Measurements from ENCODE around the gene NT5C1A.
A peak's percentile ranks its signal among the peaks of the same experiment; 100 is the strongest.

NT5C1A gene

GRCh38 chr1:39635871-39636210 lies 36.1 kb downstream of the NT5C1A start:
- DNase-seq (ENCODE audit: low read depth) = no peak

GRCh38 chr1:39635205-39635870 lies 36.6 kb downstream of the NT5C1A start:
- DNase-seq (ENCODE audit: low read depth) = no peak

GRCh38 chr1:39633422-39633821 lies 38.5 kb downstream of the NT5C1A start:
- DNase-seq (ENCODE audit: low read depth) = no peak

DNA sequence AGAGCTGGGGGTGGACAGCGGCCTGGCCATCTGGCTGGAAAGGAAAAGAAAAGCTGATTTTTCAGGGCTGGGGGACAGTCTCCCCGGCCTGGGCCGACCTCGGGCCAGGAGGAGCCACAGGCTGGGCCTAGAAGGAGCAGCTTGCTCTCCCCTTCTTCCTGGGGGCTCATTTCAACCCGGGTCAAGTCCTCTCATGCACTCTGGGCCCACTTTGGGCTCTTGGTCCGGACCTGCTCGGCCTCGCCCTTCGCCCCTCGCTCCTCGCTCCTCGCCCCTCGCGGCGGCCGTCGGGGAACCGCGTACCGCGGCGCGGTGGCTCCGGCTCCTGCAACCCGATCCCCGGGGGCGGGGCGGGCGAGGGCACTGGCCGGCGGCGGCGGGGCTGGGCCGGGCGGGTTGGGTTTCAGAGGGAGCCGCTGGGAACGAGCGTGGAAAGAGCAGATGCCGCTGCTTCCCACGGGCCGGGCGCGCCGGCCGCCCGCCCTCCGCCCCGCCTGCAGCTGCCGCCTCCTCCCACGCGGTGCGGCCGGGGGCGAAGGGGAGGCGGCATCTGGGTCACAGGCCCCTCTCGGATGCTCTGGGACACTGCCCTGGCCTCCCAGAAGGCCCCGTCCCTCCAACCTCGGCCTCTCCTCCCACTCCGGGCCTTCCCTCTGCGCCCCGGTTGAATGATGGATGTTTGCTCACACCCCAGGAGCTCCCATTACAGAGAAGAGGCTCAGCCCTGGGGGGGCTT lies 39.1 kb downstream of the NT5C1A start:
- DNase-seq (ENCODE audit: low read depth) = no peak

DNA sequence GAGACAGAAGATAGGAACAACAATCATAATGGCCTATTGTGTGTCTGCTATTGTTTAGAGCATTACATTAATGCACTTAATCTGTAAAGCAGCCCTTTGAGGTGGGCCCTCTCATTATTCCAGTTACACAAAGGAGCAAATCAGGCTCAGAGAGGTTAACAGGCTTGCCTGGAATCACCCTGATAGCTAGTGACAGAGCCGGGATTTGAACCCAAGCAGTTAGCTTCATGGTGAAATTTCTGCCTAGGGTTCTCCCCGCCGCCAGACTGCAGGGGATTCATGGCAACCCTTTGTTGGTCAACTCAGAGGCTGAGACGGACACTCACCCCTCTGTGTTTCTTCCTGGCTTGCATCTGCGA lies 39.6 kb downstream of the NT5C1A start:
- DNase-seq (ENCODE audit: low read depth) = no peak

DNA sequence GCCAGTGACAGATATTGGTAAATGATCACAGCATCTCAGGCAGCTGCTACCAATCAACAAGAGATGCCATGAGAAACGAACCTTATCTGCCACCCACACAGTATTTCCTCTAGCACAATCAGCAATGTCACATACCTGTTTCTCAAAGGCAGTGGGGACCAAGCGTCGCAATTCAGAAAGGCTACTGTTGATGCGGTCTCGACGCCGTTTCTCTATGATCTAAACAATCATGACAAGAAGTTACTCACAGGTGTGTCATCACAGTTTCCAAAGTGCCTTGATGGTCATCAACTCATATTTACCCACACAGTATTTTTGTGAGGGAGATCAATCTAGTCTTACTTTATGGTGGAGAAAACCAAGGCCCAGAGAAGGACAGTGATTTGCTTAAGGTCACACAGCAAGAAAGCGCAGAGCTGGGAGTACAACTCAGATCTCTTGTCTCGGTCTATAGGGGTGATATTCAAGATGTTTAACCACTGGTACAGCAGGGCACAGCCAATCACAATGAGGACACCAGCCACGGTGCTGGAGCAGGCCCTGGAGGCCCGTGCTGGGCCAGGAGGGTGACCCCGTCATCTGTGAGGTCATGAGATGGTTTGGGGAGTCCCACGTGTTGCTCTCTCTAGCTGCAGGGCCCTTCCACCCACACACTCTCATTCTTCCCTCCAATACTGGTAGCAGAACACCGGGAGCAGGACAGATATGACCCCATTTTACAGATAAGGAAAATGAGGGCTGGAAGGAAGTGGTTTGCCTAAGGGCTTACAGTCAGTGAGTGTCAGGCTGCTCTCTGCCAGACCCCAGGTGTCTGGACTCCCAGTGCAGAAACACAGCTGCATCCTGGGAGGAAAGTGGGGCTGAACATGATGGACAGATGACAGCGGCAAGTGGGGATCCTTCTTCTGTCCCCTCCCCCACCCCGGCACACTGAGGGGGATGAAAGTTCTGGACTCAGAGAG lies 40.3 kb downstream of the NT5C1A start:
- no peak for DNase-seq (ENCODE audit: low read depth)

GRCh38 chr1:39628807-39629350 lies 43.0 kb downstream of the NT5C1A start:
- no peak for DNase-seq (ENCODE audit: low read depth)

GRCh38 chr1:39626646-39627045 lies 45.3 kb downstream of the NT5C1A start:
- DNase-seq (ENCODE audit: low read depth) = no peak

DNA sequence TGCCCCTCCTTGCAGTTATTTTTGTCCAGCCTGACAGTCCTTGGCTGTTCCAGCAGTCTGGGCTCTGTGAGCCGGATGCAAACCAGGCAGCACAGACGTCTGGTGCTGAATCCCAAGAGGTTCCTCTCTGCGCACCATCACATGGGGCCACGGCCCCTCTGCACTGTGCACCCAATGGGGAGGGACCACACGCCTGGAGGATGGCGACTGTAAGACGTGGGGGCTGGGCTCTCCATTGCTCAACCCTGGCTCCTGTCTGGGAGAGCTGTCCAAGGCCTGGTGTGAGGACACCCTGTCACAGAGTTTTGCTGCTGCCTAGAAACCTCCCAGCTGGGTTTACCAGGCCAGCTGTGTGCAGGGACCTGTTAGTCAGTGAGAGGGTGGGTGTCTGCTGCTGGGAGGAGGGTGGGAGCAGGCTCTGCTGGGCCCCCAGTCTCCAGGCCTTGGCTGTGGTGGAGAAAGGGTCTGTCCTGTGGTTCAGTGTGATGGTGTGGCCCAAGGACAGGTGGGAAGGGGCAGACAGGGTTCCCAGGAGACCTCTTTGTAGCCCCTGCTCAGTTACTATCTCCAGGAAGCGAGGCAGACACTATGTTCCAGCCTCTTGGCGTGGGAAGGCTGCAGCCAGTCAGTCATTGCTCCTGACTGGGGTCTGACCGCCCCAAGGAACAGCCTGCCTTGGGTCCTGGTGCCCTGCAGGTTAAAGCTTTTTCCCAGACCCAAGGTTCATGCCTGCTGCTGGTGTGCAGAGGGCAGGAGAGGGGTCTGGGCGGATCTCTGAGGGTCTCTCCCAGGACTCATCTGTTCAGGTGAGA lies 46.2 kb downstream of the NT5C1A start:
- peak; percentile 16 for DNase-seq (ENCODE audit: low read depth)

GRCh38 chr1:39625009-39625408 lies 46.9 kb downstream of the NT5C1A start:
- no peak for DNase-seq (ENCODE audit: low read depth)

GRCh38 chr1:39623053-39623452 lies 48.9 kb downstream of the NT5C1A start:
- DNase-seq (ENCODE audit: low read depth) = no peak

GRCh38 chr1:39622427-39622826 lies 49.5 kb downstream of the NT5C1A start:
- DNase-seq (ENCODE audit: low read depth) = no peak

DNA sequence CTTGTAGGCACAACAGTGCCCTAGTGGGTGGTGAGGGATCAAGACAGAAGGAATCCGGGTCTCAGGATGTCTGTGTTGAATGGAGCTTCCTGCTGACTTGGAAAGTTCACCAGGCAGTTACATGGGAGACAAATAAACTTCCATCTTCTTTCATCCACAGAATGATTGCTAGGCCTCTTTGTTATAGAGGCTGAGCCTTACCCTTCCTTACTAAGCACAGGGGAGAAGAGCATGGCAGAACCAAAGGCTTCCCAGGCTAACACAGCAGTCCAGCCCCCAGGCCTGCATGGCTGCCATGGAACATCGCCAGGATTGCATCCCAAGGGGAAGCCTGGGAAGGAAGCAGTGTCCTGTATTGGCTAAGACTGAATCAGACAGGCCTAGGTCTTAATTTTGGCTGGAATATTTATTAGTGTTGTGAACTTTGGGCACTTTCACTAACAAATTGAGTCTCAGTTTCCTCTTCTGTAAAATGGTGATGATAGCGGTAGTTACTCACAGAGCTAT lies 51.2 kb downstream of the NT5C1A start:
- no peak for DNase-seq (ENCODE audit: low read depth)

DNA sequence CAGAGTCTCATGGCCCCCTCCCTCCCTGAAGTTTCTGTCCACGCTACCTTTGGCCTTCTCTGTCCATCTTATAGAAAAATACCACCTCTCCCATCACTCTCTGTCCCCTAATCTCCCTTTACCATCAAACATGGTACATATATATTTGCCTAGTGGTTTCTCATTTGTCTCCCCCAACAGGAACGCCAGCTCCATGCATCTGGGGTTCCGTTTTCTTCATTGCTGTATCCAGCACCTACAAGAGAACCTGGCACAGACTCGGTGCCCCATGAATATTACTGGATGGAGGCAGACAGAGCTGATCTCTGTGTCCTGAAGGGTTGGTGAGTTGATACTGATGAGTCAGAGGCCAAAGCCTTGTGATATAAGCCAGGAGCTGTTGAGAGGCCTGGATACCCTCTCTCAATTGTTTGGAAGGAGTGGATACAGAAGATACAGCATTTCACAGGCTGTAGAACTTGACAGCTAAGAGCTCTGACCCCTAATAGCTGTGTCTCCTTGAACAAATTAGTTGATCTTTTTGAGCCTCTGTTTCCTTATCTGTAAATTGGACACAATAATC lies 54.3 kb downstream of the NT5C1A start:
- DNase-seq (ENCODE audit: low read depth) = no peak

DNA sequence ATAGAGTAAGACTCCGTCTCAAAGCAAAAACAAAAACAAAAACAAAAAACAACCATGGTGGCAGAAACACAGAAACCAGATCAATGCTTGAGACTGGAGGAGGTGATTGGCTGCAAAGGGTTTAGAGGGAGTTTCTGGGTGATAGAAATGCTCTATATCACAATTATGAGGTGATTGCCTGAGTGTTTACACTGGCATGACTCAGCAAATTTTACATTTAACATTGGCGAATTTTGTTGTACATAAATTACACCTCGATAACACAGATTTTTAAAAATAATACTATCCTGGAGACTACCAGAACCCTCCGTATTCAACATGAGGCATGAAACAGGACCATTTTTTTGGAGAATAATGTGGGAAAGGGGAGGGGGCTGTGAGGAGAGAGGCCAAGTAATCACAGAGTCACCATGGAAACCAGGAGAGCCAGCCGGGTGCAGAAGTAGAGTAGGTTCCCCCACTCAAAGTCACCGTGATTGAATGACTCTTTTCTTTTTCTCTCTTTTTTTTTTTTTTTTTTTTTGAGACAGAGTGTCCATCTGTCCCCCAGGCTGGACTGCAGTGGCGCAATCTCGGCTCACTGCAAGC lies 56.7 kb downstream of the NT5C1A start:
- DNase-seq (ENCODE audit: low read depth) = no peak

DNA sequence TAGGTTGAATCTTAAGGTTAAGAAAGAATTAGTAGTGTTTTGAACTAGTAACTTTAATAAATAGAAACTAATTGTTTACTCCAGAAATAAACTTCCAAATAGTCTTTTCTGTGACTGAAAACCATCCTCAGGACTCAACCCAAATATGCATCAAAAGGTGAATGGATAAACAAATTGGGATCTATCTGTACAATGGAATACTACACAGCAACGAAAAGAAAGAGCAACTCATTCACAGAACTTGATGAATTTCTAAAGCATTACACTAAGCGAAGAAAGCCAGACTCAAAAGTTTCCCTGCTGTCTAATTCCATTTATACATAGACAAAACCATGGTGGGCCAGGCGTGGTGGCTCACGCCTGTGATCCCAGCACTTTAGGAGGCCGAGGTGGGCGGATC lies 57.4 kb downstream of the NT5C1A start:
- DNase-seq (ENCODE audit: low read depth) = no peak

DNA sequence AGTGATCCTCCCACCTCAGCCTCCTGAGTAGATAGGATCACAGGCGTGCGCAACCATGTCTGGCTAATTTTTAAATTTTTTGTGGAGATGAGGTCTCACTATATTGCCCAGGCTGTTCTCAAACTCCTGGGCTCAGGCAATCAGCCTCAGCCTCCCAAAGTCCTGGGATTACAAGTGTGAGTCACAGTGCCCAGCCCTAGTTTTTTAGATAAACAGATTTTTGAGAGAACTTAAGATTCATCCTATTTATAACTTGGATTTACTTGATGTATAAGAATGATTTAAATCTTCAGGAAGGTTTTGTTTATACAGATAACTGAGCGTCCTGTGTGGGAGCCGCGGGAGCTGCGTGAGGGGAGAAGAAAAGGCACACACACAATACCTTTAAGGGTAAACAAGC lies 58.7 kb downstream of the NT5C1A start:
- DNase-seq (ENCODE audit: low read depth) = no peak

DNA sequence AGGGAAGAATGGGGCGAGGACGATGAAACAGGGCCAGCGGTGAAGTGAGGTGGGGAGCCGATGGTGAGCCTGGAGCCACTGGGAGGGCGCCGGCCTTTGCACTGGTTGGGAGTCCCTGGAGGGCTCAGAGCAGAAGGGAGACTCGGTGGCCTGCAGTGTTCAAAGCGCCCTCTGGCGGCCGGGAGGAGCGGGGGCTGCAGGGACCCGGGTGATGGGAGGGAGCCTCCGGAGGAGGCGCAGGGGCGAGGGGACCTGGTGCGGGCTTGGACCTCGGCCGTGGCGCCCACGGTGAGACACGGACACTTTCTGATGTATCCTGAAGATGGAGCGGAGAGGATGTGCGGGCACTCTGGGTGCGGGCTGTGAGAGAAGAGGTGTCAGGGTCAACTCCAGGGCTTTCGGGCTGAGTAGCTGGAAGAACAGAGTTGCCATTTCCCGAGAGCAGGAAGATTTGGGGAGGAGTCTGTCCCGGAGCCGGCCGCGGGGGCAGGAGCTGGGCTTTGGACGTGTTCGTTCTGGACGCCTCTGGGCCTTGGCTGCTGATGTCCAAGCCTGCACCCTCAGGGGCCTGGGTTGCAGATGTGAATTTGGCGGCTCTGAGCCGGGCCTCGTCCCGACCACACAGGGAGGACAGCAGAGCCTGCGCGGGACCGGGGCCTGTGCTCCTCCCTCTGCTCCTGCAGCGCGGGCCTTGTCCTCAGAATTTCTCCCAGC lies 62.1 kb downstream of the NT5C1A start:
- no peak for DNase-seq (ENCODE audit: low read depth)

Measured in GM04503 (cell line).